Measurements from ENCODE around the gene CRACR2A.
A peak's percentile ranks its signal among the peaks of the same experiment; 100 is the strongest.

The CRACR2A gene

DNA sequence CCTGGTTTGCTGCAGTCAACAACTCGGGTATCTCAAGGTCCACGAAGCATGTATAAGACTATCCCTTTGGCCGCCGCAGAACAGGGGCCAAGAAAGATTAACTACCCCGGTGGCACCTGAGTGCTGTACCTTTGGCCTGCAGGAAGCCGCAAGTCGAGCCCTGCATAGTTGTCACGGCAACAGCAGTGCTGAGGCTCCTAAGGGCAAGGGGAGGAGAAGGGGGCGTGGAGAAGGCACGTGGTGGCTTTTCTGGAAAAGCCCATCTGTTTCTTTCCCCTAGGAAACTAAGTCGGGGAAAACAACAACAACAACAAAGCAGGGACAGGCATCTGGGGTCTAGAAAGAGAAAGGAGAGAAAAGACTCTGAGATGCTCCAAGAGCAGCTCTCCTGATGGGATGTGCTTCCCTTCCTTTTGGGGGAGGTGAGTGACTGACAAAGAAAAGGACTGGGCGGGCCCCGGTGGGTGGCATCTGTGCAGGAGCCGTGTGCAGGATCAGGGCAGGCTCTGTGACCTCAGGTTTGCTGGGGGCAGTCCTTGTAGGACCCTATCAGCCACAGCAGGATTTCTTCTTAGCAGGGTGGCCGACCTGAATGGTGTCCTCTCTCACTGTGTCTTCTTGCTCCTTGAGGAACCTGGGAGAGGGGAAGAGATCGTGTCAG is 138.0 kb downstream of the CRACR2A start:
- DNase-seq = no peak

DNA sequence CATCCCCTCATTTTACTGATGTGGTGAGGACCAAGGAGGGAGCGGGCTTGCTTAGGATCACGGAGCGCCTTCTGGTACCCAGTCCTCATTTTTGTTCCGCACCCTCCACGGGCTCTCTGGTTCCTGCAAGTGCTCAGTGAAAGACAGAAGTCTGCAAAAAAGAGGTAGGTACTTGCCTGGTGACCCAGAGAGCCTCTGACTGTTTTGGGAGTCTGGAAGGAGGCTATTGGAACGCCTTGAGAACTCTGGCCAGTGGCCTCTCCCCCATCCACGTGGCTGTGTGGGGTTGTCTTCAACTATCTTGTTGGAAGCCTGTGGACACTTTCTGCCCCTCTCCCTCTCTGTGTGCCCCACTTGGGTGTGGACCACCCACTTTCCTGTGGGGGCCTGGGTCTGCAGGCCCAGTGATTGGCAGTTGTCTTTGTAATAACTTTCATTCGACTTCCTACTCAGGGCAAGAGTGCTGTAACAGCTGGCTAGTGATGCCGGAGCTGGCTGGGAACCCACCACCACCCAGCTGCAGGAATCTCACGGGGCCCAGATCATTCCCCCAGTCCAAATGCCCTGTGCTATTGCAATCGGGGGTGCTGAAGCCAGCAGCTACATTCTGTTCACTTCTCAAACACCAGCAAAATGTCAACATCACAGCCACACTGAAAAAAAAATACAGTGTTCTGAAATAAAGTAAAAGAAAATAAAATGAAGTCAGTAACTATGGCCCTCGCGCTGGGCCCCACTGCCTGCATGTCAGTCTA is 139.1 kb downstream of the CRACR2A start:
- no peak for DNase-seq

DNA sequence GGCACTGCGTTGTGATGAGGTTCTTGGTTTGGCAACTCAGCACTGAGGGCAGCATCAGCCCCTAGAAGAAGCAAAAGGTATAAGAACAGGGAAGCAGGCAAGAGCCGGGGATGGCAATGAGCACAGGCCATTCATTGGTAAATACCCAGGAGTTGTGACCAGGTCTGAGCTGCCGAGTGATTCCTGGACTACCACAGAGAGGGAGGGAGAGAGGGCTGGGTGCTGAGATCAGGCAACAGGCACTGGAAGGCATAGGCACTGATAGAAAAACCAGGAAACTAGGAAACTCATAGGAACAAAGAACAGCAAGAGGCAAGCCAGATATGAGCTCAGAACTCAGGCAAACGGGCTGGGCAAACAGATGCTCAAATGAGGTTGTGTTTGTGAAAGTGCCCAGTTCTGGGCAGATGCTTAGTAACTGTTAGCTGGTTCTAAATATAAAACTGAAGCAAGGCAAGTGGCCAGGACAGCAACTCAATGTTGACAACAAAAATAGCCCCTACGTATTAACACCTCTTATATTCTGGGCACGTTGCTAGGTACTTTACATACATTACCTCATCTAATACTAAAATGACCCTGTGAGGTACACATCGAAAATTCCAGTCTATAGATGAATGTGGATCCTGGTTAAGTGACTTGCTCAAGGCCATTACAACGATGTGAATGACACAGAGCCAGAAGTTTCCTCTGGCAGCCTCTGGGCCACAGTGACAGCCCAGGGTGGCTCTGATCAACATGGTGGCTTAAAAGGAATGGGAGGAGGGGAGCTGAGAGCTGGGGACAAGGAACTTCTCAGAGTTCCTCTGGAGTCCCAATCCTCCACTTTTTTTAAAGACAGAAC is 140.8 kb downstream of the CRACR2A start:
- DNase-seq = no peak

DNA sequence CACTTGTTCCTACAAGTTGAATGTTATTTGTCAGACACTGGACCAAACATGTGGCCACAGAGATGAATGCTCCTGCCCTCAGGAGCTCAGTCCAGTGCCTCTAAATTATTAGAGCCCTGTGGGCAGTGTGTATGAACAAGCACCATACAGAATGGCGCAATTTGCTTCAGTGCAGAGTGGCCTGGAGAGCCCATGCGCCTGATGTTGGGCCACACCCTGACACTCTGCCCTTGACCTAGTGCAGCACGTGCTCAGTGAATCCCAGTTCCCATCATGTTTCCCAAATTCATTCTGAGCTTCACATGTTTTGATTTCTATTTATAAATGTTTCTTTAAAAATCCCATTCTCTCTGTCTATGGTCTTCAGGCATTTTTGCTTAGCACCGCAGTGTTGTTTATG is 145.1 kb downstream of the CRACR2A start:
- no peak for DNase-seq

DNA sequence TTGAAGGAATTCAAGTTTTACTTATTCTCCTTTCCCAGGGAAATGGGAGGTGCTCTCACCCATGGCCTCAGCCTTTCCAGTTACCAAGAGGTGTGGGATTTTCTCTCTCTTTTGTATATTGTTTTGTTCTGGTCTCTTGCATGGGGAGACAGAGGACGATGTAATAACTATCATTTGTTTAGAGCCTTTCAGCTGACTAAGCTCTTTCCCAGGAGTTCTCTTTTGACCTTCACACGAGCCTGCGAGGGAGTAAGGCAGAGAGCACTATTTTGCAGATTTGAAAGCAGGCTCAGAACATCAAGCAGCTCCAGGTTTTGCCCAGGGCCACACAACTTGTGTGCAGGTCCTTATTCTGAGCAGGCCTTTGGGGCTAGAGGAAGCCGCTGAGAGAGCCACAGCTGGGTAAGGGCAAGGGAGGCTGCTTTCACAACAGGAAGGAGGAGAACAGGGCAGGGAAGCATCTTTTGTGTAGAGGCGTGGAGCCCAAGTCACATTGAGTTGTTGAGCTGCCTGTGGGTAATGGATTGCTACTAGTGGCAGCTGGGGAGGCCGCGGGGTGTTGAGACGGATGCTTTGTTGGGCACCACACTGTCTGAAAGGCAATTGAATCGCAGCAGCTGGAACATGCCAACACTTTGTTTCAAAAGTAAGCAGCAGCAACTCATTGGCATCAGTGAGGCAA is 145.7 kb downstream of the CRACR2A start:
- no peak for DNase-seq

DNA sequence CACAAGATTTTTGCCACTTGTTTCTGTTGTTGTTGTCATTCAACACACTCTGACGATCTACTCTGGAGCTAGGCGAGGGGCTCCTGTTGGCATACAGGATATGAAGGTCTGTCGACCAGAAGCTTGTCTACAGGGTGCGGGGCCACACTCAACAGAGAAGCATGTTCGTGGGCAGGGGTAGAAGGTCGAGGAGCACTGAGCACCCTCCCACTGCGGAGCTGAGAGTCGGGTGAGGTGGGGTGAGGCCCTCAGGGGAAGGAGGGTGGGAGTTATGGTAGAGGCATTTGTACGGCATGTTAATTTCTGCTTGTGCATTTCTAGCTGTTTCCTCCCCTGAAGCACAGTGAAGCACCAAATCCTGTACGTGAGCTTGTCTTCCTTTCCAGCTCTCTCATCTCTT is 146.8 kb downstream of the CRACR2A start:
- DNase-seq = no peak

DNA sequence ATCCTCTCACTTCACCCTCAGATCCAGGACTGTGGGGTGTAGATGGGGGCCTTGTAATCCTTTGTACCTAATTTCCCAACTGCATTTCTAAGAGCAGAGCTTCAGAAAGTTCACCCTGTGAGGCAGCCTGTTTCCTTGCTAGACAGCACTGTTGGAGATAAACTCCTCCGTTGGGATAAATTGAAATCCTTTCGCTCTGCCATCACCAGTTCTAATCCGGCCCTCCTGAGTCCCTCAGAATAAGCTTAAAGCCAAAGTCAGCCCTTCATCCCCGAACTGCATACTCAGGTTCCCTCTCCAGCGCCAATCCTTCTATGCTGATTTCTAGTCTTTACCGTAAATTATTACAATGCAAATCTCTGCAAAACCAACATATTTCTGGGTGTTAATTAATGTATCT is 147.2 kb downstream of the CRACR2A start:
- no peak for DNase-seq

DNA sequence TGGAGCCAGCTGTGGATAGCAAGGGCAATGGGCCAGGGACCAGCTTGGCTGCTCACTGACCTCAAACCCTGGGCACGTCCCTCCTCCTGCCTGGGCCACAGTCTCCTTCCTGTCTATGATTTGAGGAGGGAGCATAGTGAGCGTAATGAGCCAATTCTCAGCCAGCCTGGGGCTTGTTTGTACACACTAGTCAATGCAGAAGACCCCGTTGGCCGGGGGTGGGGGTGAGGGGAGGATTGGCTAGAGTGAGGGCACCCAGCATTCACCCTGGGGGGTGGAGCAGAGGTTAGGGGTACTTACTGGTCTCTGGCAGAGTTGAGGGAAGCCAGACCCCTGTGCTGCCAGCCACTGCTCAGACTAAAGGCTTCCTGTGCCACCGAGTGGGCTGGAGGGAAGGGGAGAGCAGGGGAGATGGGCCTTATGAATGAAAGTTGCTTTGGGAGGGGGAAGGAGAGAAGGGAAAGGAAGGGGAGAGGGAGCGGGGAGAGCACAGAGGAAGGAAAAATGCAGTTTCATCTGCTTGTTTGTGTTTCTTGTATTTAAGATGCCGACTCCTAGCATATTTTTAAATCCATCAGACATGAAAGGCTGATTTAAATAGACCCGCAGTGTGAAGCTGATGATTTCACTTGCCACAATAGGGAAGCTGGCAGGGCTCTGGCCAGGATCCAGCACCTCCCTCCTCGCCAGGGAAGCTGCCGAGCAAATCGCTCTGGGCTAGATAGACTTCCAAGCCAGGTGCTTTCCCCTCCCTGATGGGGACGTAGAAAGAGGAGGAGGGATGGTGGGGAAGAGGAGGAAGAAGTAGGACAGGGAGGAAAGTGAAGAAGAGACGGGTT is 147.9 kb downstream of the CRACR2A start:
- DNase-seq = peak; percentile 15

DNA sequence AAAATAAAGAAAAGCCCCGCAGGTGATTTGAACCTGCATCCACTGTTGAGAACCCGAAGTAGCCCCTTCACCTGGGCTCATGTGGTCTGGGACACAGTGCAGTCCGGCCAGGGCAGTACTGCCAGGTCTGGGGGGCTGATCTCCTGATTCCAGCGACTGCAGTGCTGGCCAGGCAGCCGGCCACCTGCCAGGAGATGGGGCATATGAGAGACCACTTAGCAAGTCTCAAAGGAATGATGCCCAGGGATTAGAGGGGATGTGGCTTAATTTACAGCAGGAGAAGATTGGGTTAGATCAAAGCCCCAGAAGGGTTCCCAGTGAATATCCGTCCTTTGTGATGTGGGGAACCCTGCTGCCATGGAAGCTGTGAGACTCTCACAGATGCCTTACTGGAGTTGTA is 148.6 kb downstream of the CRACR2A start:
- no peak for DNase-seq

DNA sequence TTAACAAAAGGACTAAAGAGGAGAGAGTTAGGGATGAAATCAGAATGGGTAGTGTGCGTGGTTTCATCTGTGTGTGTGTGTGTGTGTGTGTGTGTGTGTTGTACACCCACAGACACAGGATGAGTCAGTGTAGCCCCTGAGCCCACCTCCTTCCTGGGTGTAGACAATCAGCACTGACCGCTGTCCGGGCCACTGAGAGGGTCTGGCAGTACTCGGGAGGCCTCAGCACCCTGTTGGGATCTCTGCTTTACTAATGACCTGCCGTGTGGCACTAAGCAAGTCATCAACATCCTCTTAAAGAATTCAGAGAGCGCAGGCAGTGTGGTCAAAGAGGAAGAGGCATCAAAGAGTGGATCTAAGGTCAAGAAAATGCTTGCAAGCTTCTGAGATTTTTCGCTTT is 149.3 kb downstream of the CRACR2A start:
- no peak for DNase-seq

DNA sequence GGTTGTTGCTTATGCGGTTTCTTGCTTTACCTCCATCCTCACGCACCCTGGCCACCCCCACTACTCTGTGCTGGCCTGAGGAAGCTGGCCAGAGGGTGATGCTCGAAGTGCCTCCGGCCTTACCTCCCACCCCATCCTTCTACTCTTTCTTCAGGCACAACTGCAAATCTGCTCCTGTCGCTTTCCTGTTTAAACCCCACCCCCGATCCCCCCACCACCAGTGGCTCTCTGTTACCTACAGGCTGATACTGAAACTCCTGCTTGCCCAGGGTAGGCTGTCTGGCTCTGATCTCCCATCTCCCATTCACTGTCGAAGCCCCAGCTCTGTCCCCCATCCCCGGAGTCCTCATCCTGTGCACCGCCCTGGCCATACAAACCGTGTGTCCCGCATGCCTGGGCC is 150.4 kb downstream of the CRACR2A start:
- no peak for DNase-seq

DNA sequence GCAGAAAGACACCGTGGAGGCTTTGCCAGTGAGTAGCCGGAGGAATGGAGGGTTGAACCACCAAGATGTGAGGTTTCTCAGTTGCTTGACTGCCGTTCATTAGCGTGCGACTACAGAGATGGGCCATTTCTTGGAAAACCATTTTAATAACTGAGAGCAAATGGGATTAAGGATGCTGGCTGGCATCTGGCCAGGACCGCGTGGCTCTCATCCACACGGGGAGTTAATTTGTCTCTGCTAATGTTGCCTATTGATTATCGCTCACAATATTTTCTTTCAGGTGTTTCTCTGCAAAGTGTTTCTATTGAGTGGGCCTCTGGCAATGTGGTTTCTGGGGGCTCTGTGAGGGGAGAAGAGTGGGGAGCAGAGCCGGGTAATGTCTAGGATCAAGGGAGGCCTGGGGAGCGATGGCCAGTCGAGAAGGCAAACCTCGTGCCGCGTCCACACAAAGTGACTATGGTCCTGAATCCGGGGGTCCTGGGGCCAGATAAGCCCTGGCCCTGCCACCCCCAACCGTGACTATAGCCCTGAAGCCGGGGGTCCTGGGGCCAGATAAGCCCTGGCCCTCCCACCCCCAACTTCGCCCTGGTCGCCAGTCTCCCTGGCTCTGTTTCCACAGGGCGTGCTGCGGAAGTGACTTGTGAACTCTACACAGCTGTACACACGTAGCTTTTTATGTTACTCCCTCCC is 151.3 kb downstream of the CRACR2A start:
- no peak for DNase-seq

DNA sequence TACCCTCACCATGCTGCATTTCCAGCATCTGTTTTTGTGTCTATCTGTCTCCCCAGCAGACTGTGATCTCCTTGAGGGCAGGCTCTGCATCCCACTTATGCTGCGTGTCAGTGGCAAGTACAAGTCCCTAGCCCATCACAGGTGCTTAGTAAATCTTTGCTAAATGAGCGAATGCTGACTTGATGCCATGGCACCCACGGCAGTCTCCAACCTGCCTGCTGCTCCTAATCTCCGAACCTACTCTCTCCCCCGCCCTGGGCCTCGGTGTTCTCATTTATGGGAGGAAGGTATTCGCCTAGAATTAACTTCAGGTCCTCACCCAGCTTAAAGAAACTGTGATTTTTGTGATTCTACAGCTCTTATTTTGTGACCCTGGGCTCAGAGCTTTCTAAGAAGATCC is 152.0 kb downstream of the CRACR2A start:
- DNase-seq = no peak

DNA sequence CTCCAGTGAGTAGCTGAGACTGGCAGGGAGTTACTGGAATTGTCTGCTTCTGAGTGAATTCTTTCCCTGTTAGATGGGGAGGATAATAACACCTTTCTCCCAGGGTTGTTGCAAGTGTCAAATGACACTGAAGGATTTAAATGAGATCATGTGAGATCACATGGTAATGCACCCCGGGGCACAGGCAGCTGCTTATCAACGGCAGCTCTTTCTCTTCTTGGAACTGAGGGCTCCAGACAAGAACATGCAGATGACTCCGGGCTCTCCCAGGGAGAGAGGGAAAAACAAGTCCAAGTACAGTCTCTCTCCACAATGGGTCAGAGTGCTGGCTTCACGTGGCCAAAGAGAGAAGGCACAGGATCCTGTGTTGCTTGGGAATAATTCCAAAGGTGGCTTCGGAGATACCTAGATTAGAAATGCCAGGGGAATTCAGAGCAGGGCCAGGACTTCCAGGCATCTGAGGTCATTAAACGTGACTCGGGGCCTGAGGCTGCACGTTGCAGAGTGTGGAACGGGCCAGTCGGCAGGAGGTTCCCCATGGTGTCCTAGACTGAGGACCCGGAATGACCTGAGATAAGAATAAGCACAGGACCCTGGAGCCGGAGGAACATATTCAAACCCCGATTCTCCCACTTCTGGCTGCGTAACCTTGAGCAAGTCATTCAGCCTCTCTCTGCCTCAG is 152.7 kb downstream of the CRACR2A start:
- no peak for DNase-seq

DNA sequence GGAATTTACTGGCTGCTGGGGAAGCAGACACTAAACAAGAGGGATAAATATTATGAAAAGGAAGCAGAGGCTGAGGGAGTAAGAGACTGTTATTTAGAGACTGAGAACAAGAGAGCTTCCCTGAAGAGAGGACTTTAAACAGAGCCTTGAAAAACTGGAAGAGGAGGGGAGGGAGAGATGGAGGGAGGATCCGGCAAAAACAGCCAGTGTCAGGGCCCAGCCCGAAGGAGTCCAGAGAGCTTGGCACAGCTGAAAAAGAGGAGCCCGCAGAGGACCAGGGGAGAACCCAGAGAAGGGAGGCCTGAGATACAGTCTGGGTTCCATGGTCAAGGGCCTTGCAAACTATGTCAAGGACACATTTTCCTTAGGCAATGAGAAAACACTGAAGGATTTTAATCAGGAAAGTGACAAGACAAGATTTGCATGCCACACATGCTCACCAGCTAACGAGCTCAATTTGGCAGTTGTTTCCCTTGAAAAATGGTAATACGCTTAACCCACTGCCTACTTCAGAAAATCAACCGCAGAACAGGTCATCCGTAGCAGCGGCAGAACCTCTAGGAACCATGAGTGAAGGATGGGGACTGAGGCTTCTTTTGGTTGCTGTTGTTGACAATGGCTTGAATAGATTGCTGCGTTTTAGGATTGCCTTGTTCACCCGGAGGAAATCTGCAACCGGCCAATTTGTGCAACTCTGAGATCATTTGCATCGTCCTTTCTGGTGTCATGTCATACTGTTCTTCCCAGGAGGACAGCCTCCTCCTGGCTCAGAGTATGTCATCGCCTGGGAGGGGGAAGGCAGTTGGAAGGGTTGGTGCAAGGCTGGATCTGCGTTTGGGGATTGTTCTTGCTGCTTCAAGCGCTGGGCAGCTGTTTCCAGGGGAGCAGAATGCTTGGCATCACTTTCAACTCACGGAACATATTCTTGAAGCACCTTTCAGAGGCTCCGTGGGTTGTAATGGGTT is 153.7 kb downstream of the CRACR2A start:
- DNase-seq = no peak

DNA sequence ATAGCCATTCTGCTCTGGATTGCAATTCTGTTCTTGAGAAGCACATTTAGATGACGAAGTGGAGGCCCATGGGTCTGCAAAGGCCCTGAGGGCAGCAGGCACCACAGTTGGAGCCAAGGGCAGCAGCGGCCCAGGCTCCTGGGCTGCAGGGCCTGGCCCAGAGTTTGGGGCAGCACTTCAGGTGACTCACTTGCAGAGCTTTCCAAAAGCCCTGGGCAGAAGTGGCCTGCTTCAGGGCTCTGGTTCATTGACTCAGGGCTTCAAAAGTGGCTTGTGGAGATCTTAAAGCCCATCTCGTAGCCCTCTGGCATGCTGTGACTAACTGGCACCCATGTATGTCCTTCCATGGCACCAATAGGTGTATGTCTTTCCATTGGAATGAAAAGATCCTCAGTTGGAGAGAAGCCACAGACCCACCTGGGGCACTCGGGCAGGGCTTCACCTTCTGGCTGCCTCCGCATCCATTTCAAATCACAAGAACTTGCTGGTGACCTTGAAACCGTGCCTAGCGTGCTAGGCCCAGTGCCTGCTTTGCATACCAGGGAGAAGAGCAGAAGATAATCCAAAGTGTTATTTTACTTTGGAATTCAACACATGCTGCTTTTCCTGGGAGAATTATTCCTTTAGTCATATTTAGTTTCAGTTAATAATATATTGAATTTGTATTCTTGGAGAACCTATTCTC is 155.2 kb downstream of the CRACR2A start:
- DNase-seq = no peak

DNA sequence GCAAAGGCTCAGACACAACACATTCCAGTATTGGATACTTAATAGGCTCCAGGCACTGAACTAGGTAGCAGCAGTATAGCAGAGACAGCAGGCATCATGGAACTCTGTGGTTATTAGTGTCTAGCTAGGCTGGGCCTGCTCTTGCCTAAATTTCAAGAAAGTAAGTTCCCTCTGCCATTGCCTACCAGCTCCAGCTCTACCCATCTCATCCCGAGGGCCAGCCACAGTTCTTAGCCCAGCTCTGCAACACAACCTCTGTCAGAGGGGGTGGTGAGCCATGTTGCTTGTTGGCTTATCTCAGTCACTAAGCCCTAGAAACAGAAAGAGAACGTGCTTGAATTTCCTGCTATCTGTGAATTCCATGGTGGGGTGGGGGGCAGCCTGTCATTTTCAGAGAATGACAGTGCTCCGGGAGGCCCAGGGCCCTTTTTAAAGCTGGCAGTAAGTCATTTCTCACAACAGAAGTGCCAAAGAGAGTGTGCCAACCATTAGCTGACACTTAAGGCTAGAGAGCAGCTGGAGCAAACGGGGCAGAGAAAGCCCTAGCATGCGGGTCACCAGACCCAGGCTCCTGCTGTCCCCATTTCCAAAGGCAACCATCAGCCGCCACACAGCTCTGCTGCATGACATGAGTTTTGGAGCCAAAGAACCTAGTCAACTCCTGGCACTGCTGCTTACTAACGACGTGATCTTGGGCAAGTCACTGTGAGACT is 156.1 kb downstream of the CRACR2A start:
- no peak for DNase-seq

DNA sequence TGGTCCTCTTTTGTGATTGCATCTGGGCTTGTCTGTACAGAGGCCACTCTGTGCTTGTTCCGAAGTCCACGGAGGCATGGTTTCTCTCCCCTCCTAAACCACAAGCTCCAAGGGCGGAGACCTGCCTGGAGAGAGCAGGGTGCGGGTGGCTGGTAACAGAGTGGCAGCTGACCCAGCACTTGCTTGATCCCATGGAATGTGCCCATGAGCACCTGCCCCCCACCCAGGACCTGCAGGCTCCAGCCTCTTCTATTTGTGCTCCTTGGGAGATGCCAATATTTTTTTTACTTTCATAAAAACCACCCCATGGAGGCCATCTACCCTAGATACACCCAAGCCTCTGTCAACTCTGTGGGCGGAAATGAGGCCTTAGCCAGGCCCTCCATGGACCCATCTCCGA is 157.2 kb downstream of the CRACR2A start:
- DNase-seq = no peak

DNA sequence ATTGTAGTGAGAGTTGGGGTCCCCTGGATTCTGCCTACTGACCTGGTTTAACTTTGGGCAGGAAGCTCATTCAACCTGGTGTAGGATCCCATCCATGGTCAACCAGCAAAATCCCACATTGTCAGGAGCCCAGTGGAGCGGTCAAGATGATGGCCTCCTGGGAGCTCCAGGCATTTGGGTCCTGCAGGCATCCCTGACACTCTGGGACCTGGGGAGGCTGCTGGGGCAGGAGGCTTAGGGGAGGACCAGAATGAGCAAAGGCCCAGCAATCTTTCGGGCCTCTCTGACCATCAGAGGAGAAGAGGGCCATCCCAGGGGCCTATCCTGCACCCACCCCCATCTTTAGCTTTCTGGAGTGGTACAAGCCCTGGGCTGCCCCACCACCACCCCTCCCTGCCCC is 157.9 kb downstream of the CRACR2A start:
- no peak for DNase-seq
